ENCODE measurements around the gene KIF26A.
"Not testable (repeated sequence)": the region's sequence is repeated elsewhere in the genome, so short reads cannot be mapped to it uniquely, and the experiment has no call there.

The KIF26A gene

DNA sequence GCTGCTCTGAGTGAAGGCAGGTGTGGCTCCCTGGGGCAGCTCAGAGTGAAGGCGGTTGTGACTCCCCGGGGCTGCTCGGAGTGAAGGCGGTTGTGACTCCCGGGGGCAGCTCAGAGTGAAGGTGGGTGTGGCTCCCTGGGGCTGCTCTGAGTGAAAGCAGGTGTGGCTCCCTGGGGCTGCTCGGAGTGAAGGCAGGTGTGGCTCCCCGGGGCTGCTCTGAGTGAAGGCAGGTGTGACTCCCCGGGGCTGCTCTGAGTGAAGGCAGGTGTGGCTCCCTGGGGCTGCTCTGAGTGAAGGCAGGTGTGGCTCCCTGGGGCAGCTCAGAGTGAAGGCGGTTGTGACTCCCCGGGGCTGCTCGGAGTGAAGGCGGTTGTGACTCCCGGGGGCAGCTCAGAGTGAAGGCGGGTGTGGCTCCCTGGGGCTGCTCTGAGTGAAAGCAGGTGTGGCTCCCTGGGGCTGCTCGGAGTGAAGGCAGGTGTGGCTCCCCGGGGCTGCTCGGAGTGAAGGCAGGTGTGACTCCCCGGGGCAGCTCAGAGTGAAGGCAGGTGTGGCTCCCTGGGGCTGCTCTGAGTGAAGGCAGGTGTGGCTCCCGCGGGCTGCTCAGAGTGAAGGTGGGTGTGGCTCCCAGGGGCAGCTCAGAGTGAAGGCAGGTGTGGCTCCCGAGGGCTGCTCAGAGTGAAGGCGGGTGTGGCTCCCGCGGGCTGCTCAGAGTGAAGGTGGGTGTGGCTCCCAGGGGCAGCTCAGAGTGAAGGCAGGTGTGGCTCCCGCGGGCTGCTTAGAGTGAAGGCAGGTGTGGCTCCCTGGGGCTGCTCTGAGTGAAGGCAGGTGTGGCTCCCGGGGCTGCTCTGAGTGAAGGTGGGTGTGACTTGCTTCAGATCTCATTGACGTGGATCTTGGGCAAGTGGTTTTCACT lies 87.1 kb downstream of the KIF26A start:
- DNase-seq, result not testable (repeated sequence)

DNA sequence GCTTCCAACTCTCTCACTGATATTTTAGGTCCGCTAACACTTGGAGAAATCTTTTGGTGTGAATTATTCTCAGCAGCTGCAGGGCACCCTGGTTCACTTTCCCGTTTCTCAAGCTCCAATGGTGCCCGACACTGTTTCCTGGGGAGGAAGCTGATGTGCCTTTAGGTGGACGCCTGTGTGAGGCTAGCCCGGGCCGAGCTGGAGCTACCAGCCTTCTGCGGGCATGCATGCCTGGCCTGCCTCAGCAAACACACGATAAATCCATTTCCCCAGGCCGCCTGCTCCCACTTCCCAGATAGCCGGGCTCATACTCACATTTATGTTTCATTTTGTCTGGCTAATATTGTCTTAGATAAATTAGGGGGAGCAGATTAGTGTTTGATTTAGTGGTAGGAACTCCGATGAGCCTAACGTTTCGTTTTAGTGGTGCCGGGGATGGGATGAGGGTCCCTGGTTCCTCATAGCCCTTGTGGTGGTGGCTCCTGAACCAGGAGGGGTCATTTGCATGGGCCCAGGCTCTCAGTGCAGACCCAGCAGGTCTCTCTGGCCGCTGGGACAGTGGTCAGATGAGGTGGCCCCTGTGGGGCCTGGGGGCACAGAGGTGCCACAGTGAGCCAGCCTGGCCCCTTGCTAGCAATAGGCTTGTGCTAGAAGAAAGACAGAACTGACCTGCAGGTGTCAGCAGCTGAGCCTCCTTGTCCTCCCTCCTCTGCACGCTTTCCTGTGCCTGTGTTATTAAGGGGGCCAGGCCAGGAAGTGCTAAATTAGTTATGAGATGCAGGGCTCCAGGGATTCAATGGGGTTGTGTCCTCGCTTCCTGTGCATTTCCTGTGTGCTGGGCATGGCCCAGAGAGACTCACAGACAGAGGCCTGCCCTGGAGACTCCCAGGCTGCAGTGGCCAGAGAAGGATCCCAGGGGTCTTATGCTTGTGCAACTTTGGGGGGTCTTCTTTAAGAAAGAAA lies 88.3 kb downstream of the KIF26A start:
- DNase-seq, result no peak

DNA sequence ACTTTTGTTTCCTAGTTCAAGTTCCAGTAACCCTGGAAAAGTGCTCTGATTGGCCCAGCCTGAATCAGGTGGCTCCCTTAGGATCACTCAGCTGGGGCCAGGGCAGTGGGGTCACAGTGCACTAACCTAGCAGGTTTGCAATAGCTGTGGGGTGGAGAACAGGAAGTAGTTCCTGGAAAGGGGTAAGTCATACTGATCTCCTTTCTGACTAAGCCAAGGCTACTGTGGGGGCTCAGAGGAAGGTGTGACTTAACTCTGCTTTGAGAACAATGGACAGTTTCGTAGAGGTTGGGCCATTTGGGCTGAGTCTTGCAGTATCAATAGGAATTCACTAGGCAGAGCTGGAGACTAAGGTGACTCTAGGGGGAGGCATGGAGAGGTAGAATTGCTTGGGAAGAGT lies 89.4 kb downstream of the KIF26A start:
- DNase-seq, result no peak

DNA sequence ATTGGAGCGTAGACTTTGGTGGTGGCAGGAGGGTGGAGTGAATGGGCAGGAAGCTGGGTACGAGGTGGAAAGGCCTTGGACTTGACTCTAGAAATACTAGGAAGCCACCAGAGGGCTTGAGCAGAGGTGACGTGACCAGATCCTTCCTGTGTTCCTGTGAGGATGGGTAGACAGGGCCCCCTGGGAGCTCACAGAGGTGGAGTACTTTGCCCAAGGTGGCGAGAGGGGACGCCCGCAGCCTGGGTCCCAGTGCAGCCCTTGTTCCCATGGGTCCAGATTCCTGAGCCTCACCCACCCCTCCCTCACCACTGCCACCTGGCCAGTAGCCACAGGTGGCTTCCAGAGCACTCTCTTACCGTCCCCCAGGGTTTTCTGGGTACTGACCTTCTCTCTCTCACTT lies 89.8 kb downstream of the KIF26A start:
- no peak for DNase-seq

DNA sequence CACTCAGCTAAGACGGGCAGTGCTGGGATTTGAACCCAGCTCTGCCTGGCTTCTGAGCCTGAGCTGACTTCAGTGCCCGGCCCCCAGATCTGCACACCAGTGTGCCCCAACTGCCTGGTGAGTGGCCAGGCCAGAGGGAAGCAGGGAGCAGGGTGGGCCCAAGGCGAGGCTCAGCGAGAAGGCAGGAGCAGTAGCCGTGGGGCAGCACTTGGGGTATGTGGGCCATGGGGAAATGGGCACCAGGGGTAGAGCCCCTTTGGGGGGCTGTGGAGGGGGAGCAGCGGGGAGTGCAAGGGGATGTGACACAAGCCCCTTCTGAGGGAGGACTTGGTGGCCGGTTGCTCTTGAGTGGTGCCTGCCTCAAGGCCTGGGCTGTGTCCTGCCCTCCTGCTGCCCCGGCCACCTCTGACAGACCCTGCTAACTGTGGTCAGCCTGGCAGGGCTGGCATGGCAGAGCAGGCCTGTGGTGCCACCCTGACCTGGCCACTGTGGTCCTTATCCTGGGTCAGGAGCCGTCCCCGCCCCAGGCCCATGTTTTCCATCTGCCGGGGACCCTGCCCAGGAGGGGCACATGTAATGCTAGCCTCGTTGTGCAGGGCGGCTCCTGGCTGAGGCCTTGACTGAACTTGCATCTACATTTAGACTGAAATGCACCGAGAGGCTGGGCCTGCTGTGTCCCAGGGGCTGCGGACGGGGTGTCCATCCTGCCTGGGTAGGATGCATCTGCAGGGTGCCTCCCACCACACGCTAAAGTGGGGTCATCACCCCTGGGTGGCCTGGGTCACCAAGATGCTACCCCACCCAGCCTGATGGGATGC lies 90.5 kb downstream of the KIF26A start:
- DNase-seq, result no peak

DNA sequence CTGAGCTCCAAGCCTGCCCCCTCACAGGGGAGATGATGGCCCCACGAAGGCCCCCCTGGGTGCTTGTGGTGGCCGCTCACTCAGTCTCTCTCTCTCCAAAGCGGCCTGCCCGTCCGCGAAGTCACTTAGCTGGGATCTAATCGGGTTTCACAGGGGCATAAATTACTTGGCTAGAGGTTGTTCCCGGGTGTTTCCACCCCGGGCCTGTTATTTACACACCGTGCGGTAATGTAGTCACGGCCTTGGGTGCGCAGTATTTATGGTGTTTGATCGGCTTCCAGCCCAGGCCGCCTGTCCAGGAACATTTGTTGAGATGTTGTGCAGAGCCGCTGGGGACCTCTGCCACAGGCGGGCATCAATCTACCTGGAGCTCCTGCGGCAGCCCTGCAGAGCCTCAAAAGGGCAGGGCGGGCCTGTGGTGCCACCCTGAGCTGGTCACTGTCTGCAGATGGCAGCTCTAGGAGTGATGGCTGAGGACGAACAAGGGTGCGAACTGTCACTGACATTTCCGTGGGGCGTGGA lies 91.2 kb downstream of the KIF26A start:
- no peak for DNase-seq

DNA sequence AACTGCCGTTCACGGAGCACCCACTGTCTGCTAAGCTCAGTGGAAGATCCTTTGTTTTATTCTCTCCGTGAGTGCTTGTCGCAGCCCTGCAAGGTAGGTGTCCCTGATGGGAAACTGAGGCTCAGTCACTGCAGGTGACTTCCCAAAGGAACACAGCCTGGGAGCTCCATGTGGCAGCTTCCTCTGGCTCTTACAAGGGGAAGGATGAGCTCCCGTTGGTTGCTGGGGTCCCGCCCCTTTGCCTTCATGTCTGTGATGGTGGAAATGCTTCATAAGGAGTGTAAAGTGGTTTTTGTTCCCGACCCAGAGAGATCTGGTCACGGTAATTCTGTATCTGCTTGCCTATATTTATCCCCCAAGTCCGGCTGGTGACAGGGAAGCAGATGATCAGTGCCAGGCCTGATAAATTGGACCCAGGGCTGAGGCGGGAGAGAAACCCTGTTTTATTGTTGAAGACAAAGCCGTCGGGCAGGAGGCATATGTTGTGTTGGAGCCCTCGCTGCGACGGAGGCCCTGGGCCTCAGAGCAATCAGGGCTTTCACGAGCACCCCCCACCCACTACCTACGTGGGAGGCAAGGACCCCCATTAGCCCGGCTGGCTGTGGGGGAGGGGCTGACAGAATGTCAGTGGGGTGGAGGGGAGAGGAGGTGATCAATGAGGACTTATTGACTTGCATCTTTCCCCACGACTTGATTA lies 91.9 kb downstream of the KIF26A start:
- no peak for DNase-seq

Measured in islet precursor cell (in vitro differentiated cells).